Stomach (tissue), 4 donors: ENCODE data around the gene MINDY2.
"Not testable (repeated sequence)": the region's sequence is repeated elsewhere in the genome, so short reads cannot be mapped to it uniquely, and the experiment has no call there.

ENCODE experiments used
- CTCF ChIP-seq, 7 experiments: fragments of 450-650 bp in 4 of 7; fragments of 200-600 bp in 3 of 7; sonication (generic) in 3 of 7; IDR thresholded peaks; one replicate each; pipeline ENCODE4 v1.5.1; 2016 to 2019; ENCODE audit warnings: antibody characterized with exemption in 7 of 7, control low read depth in 2 of 7, mild to moderate bottlenecking in 1 of 7
- EP300 ChIP-seq: sonication (generic); formaldehyde crosslinking; IDR thresholded peaks from one replicate; pipeline ENCODE4 v1.6.1; 2017; ENCODE audit warnings: antibody characterized with exemption
- POLR2A ChIP-seq, 4 donors: fragments of 450-650 bp; IDR thresholded peaks; one replicate each; pipeline ENCODE4 v1.6.1; 2016; ENCODE audit warnings: antibody characterized with exemption in 4 of 4, control low read depth in 2 of 4, mild to moderate bottlenecking in 1 of 4, moderate library complexity in 1 of 4
- POLR2AphosphoS5 ChIP-seq, 3 donors: sonication (generic); formaldehyde crosslinking; IDR thresholded peaks; one replicate each; pipeline ENCODE4 v1.6.1; 2016; ENCODE audit warnings: antibody characterized with exemption in 3 of 3

- TF ChIP-seq CTCF (IDR thresholded peaks at IDR 0.05); EP300; POLR2A (IDR thresholded peaks at IDR 0.05): not testable (repeated sequence)
- peak in 1 of 3 donors; percentile 5 for TF ChIP-seq POLR2AphosphoS5 (IDR thresholded peaks at IDR 0.05)
These were observed 85.5 kb downstream of the MINDY2 start for GRCh38 chr15:58856621-58857020.
